Measurements from ENCODE around the gene PAFAH1B1.
A peak's percentile ranks its signal among the peaks of the same experiment; 100 is the strongest.

PAFAH1B1 gene

DNA sequence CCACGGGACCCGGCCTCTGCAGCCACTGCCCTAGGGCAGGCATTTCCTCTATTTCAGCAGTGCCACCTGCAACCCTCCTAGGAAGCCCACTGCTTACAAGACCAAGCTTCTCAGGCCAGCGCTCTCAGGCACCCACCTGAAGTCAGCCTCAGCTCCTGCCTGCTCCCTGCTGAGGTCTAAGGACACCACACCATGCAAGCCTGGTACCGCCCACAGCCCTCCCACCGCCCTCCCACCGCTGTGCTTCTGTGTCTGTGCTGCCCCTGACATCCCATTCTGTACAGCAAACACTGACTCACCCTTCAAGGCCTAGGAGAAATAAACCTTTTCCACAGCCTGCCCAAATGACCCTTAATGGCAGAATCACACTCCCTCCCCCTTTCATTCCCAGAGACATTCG, 111.8 kb downstream of the PAFAH1B1 start:
- DNase-seq, result no peak

DNA sequence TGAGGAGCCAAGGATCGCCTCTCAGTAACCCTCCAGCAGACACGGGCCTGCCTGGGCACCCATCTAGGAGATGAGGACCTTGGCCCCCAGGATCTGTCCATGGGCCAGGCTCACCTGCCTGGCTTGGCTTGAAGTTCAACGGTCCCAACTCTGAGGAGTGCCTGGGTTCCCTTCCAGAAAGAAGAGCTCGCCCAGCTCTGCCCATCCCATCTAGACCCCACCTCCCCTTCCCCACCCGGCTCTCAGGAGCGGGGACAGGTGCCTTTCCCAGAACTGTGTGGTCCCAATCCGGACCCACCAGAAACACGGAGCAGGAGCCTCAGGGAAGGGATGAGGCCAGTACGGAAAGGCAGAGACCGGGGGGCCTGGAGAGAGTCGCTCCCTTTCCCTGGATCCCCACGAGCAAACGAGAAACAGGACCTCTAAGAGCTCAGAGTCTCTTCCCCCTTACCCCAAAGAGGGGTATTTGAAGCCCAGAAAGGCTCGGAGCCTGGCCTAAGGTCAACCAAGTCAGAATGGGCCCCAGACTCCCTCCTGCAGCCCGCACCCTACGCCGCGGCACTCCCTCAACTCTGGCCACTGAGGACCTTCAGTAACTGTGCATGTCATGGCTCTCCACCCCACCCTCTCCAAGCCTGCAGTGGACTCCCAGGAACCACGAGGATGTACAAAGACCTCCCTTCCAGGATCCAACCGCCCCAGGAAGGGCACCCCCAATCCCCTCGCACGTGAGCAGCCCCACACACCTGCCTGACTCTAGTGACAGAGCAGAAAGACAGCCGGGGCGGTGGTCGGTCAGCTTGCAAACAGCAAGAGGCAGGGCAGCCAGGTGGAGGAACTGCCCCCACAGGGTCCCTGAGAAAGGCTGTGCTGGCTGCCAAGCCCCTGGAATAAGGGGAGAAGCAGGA, 112.7 kb downstream of the PAFAH1B1 start:
- DNase-seq, result no peak

DNA sequence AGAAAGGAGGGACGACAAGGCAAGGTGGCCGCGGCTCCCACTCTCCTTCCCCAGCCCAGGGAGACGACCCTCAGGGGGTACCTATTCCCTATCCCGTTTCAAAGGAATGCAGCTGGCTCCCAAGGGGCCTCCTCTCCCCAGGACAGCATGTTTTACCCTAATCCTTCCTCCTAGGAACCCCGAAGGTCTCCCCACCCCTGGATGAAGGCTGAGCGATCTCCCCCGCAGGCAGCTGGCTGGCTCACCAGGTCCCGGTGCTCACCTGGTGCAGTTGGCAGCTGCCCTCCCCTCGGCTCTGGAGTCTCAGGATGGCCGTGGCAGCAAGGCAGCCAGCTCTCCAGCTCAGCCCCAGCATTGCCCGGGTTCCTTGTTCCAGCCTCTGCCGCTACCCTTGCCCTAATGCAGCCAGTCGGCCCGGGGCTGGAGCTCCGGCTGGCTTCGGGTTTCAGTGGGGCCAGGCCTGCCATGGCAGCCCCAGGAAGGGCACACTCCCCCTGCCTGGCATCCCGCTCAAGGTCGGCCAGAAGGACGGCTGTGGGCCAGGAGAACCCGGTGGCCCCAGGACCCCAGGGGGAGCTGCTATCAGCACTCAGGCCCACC, 113.6 kb downstream of the PAFAH1B1 start:
- DNase-seq, result no peak

DNA sequence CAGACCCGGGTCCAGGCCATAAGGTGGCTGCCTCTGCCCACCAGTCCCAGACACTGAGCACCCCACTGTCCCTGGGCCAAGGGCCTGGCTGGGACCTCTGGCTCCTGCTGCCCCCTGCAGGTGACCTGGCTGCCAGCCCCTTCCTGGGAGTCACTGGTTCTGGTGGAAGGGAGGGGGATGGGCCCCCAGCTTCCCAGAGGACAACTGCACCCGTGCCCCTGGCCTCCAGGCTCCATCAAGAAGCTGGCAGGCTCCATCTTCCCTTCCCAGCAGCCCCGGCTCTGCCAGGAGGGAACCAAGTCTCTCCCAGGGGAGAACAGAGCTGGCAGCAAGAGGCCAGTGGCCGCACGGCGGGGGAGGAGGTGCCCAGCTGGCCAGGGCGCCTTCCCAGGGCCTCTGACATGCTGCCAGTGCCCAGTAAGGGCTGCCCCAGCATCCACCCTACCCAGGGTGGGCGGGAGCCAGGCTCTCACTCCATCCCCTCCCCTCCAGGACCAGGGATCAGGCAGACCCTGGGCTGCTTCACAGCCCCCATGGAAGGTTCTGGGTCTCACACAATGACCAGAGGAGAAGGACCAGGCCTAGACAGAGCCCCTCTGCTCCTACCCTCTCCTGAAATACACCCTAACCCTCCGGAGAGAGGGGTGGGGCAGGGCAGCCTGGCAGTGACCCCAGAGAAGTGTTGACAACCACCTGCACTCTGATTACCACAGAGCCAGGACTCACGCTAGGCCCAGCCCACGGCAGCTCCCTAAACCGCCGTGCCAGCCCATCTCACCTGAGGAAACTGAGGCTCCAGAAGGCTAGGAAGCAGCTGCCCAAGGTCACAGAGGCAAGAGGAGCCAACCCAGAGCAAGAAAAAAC, 114.5 kb downstream of the PAFAH1B1 start:
- DNase-seq, result no peak

DNA sequence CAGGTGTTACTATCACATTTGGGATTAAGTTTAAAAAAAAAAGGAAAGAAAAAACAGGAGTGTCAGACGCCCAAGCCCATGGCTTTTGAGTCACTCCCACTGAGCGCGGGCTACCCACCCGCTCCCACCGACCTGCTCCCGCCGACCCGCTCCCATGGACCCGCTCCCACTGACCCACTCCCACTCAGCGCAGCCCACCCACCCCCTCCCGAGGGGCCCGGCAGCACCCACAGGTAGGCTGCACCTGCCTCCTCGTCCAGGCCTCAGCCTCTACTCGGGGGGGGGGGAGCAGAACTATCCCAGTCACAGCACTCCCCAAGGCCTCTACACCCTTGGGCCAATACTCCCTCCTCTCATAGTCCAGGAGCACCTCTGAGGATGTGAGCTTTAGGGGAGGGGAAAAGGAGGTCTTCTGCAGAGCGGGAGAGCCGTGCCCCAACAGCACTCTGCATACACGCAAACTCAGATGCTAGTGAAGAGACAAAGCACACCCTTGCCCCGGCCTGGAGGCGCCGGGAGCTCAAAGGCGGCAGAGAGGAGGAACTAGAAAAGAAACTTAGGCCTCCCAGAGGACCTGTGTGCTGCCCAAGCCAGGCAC, 115.2 kb downstream of the PAFAH1B1 start:
- DNase-seq, result no peak

DNA sequence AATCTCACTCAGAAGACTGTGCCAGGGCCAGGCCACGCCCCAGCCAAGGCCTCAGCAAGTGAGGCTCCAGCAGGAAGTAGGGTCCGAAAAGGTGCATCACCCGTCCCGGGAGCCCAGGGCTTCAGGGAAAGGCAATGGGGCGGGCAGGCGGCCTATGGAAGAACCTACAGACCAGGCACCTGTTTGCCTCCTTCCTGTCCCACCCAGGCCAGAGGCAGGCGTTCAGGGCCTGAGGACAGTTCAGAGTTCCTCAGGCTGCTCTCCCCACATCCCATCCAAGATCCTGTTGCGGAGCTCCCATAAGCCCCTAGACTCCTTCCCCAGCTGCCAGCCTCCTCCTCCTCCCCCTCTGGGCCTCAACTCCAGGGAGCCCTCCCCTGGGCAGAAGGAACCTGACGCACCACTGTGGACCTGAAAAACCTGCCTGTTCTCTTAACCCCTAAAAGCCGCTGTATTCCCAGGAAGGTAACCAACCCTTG, 115.8 kb downstream of the PAFAH1B1 start:
- no peak for DNase-seq

DNA sequence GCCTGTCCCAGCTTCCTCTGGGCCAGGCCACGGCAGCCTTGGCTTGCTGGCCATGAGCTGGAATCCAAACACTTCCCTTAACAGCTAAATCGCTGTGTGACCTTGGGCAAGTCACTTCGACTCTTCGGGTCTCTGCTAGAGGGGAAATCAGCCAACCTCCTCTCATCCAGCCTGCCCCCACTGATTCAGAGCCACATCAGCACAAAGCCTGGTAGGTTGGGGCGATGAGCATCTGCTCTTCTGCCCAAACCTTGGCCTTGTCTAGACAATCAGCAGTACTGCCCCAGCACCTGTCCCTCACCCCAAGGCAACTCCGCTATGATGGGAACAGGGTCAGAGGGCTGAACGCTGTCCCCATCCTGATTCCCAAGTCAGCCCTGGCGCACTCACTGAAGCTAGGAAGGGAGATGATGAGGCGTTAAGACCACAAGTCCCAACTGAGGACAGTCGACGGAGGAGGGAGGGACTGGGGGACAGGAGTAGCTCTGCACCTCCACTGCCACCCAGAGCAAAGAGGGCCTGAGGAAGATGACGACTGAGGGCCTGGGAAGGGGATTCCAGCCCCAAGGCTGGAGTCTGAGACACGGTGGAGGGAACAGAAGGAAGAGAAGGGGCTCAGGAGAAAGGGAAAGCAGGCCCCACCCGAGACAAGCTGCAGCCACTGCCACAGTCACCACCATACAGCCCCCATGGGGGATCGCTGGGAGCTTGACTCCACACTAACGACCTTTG, 116.8 kb downstream of the PAFAH1B1 start:
- no peak for DNase-seq

DNA sequence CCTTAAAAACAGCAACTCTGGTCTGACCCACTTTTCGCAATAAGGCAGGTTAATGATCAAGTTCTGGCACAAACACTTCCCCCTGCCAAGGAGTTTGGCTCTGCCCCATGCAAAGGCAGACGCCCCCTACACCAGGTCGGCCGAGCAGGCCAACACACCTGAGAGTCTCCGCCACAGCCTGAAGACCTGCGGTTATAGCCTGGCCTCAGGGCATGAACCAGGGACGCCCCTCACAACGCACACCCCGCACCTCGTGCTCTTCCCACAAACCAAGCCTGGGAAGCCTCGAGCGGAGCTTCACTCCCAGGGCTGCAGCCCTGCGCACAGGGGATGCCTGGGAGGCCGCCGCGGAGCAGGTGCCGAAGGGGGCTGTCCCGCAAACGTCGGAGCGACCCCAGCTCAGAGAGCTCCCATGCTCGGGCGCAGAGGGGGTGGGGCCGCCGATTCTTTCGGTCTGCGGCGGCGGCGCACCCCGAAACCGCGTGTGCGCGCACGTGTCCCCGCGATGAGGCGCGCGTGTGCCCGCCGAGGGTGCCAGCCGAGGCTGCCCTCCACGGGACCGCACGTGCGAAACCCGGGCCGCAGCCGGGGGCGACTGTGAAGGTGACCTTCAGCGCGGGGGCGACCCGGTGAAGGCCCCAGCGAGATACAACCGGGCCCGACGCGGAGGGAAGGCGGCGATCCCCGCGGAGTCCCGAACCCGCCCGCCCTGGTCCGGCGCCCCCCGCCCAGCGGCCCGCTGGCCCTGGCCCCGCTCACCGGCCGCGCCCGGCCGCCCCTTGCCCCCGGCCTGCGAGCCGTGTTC, 117.6 kb downstream of the PAFAH1B1 start:
- no peak for DNase-seq

DNA sequence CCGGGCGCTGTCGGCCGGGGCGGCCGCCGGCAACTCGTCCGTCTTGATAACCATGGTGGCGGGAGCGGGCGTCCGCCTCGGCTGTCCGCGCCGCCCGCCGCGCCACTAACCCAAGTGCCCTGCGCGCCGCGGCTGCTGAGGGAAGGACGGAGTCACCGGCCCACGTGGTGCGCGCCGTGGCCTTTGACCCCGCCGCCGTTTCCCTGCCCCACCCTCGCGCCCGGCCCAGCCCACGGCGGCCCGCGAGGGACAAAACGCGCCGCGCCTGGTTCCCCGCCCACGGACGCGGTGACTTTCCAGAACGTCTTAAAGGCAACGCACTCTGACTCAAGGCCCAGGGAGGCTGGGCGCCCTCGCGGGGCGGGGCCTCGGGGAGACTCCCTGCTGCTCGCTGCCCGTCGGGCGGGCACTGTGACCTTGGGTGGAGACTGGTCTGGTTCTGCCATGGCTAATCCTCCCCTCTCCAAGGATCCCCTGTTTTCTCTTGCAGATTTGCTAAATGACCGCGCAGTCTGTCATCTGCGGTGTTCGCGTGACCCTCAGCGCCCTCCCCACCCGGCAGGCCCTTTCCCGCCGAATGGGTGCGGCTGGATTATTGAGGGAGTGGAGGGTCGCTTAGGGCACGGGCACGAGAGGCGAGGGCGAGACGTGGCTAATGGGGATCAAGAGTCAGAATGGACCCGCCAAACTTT, 118.3 kb downstream of the PAFAH1B1 start, which contains the start of gene CLUH:
TSS of gene CLUH (minus strand) at position 157 of the 692 bp plus-strand sequence. CDS start at position 54, 103 bp downstream.
- DNase-seq, result peak; percentile 43

DNA sequence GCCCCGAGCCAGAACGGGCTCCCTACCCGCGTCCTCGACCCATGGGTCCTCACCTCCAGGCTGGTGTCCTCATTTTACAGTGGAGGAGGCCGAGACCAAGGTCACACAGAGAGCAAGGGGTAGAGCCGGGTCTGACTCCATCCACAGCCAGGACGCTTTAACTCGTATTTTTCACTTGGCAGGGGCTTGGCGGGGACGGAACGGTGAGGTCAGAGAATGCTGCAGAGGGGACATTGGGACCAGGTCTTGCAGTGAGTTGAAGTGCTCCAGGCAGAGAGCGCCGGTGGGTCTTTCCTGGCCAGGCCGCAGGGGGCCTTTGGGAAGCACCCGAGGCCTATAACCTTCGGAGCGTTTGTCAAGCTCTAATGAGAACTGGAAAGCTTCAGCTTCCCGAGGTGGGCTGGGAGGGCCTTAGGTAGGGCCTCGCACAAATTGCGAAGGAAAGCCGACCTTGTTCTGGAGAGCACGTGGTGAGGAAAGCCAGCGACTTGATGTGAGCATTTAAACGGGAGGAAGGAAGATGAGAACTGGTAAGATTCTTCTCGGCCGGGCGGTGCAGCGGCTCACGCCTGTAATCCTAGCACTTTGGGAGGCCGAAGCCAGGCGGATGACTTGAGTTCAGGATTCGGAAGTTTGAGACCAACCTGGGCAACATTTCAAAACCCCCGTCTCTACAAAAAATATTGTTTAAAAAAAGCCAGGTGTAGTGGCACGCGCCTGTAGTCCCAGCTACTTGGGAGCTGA, 119.0 kb downstream of the PAFAH1B1 start:
- DNase-seq, result no peak

DNA sequence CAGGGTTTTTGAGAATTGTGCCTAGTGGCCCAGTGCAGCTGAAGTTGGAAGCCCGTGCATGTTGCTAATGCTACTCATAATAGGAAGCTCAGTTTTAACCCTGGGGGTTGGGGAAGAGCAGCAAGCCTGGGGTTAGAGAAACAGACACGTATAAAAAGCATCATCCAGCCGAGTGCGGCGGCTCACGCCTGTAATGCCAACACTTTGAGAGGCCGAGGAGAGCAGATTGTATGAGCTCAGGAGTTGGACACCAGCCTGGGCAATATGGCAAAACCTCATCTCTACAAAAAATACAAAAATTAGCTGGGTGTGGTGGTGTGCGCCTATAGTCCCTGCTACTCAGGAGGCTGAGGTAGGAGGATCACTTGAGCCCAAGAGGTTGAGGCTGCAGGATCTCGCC, 120.4 kb downstream of the PAFAH1B1 start:
- DNase-seq, result no peak

DNA sequence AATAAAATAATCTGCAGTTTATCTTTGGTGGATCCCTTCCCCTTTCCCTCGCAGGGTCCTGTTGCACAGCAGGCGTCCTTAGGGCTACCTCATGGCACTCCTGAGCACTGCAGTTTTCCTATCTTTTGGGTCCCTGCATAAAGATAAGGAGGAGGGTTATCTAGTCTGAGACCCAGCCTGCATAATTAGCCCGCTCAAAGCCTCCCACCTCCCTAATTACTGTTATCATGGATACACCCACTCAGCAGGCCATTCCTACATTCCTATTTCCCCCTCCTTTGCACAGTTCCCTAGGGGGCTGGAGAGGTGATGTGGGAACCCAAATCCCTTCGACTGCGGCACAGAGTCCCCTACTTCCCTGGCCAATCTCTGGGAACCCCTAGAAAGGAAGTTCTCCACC, 123.2 kb downstream of the PAFAH1B1 start:
- DNase-seq, result no peak

DNA sequence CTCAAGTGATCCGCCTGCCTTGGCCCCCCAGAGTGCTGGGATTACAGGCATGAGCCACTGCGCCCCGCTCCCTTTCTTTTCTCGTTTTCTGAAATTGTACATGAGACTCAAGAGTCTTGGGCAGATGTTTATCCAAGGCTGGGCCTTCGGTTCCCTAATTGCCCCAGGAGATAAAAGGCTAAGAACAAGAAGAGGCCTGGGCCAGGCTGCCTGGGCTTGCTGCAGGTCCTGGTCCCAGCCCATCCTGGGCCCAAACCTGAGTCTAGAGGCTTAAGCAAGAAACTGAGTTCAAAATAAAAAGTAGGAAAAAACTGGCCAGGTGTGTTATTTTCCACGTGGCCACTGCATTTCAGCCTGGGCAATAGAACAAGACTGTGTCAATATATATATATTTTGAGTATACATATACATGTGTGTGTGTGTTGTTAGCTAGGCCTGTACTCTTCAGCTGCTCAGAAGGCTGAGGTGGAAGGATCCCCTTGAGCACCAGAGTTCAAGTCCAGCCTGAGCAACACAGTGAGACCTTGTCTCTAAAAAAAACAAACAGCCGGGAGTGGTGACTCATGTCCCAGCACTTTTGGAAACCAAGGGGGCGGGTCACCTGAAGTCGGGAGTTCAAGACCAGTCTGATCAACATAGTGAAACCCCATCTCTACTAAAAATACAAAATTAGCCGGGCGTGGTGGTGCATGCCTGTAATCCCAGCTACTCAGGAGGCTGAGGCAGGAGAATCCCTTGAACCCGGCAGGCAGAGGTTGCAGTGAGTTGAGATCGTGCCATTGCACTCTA, 124.9 kb downstream of the PAFAH1B1 start:
- DNase-seq, result no peak

DNA sequence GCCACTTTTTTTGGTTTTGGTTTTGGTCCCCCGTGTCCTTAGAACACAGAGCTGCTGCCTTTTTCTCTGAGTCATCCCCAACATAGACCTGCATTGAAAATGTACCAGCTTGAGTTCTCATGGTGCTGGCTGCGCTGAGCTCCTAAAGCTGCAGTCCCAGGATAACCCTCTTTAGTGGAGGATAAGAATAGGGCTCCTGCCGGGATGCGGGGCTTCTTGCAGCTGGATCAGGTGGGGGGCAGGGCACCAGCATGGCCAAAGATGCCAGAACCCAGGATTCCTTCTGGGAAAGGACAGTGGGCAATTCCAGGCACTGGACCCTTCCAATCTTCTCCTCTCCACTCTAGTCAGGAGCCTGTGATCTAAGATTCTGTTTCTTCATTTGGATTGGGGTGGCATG, 126.4 kb downstream of the PAFAH1B1 start:
- DNase-seq, result no peak

DNA sequence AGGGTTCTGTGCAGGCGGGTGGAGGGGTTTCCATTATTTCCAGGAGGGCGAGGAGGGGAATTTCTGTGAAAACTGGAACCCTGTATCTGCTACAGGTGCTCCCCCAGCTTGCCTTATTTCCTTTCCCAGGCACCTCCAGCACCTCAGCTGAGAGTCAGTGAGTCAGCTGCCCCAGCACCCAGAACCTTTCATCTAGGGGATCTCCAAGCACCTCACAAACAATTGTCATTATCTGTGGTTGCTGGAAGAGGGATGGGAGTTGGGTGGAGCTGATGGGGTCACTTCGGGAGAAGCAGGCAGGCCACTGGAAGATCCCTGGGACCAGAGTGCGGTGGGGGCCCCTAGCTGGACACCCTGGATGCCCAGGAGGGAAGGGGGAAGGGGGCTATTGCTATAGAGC, 128.1 kb downstream of the PAFAH1B1 start:
- DNase-seq, result no peak

DNA sequence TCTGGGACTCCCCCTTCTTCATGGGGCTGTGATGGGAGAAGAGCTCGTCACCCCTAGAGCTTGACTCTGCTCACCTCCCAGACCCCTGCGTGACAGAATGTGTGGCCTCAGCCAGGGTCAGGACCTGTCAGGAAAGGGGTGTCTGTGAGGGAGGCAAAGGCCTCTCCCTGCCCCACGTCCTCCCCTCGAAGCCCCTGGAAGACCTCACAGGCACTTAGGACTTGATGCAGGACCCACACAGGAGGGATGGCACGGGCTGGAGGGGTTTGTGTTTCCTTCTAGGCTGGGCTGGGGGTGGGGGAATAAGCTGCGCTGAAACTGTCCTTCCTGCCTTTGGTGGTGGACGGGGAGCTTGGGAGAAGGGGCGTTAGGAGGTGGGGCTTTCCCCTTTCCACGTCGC, 129.2 kb downstream of the PAFAH1B1 start:
- DNase-seq, result no peak

DNA sequence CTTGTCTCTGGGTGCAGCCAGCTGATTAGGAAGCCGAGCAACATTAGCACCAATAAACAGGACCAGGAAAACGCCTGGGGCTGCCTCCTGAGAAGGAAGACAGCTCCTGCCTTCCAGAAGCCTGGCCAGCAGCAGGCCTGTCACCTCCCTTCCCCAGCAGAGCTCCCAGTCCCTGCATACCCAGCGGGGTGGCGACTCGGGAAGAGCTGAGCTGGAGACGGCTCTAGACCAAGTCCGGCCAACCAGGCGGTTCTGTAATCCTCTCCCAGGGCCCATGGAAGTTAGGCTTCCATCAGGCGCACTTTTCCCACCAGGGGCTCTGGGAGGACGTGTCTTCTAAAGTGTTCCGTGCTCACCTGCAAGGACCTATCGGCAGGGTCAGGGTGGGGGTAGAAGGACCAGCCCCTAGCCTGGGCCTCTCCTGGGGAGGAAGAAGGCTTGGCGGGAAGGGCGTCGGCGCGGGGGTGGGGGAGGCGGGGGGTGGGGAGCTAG, 130.1 kb downstream of the PAFAH1B1 start:
- DNase-seq, result no peak

DNA sequence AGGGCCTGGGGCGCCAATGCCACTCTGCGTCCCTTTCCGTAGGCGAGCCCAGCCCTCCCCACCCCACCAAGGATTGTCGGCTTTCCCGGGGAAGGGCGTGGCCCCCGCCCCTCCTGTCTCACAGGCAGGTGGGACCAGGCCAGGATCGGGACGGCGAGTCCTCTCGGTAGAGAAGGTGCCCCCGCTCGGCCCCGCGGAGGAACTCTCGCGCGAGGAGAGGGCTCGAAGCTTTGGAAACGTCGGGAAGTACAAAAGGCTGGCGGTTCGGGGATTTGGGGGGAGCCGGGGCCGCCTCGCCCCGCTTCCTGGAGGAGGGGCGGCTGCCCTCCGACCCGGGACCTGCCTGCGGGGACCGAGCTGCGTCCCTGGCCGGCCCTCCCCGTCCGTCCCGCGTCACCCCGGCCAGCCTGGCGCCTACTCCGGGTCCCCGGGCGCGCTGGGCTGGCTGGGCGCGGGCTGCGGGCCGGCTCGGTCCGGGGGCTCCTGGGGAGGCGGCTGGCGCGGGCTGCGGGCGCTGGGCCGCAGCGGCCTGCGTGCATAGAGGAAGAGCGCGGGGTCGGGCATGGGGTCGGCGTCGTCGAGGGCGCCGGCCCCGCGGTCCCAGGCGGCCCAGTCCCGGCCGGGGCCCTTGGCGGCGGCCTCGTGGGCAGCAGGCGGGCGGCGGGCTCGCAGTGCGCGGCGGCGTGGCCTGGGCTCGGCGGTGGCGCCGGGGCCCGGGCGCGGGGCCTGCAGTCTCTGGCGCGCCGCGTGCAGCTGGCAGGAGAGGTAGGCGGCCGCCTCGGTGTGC, 130.7 kb downstream of the PAFAH1B1 start:
- DNase-seq, result no peak
